Measurements from ENCODE around the gene EVC.
A peak's percentile ranks its signal among the peaks of the same experiment; 100 is the strongest.

Gene EVC

GRCh38 chr4:5757091-5757490 lies 46.1 kb downstream of the EVC start:
- DNase-seq, result no peak

DNA sequence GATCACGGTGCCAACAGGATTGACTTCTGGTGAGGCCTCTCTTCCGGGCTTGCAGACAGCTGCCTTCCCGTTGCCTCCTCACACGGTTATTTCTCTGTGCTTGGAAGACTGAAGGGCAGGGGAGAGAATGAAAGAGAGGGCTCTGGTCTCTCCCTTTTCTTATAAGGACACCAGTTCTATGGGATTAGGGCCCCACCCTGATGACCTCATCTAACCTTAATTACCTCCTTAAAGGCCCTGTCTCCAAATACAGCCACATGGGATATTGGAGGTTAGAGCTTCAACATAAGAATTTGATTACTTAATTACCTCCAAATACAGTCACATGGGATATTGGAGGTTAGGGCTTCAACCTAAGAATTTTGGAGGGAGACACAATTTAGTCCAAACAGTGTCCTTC lies 46.5 kb downstream of the EVC start:
- DNase-seq, result no peak

DNA sequence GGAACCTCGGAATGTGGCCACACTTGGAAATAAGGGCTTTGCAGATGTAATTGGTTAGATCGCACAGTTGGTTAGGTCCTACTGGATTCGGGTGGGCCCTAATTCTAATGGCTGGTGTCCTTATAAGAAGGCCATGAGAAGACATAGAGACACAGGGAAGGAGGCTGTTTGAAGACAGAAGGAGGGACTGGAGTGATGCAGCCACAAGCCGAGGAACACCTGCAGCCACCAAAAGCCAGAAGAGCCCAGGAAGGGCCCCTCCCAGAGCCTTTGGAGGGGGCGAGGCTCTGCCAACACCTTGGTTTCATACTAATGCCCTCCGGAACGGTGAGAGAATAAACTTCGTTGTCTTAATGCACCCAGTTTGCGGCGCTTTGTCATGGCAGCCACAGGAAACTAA lies 47.0 kb downstream of the EVC start:
- DNase-seq, result no peak

DNA sequence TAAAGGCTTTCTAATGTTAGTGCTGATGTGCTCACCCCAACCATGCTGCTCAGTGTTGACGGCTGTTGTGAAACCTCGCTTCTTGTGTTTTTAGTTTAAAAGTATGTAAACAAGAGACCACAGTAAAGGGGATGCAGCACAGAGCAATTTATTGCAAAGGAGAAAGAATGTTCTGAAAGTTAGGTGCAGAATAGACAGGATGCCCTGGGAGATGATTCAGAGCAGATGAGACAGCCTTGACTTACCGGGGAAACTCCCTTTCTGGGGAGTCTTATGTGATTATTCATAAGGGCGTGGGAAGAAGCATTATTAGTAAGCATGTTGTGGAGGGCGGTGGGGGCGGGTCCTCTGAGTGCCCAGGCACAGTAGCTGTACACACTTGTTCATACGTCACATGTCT lies 47.7 kb downstream of the EVC start:
- DNase-seq, result peak; percentile 94

GRCh38 chr4:5759236-5760075 lies 48.5 kb downstream of the EVC start:
- no peak for DNase-seq

GRCh38 chr4:5760246-5760645 lies 49.2 kb downstream of the EVC start:
- no peak for DNase-seq

DNA sequence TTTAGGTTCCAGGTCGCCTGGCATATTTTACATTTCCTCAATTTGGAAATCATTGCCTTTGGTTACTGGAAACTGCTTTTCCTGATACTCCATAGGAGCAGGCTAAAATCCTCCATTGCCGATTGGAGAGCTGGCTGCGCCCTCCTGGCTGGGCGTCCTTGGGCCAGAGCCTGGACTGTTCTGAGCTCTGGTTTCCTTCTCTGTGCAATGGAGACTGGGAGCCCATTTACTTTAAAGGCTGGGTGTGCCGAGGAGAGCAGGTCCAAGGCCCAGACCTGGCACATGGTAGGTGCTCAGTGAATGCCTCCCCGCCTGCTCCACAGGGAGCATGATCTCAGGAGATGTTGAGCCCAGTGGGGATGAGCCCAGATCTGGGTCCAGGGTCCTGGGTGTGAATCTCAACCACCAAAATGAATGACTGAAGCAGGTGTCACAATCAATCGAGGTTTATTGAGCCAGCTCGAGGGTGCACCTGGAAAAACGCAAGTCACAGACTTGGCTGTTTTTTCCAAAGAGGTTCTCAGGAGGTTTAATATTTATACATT lies 50.0 kb downstream of the EVC start:
- DNase-seq, result no peak

DNA sequence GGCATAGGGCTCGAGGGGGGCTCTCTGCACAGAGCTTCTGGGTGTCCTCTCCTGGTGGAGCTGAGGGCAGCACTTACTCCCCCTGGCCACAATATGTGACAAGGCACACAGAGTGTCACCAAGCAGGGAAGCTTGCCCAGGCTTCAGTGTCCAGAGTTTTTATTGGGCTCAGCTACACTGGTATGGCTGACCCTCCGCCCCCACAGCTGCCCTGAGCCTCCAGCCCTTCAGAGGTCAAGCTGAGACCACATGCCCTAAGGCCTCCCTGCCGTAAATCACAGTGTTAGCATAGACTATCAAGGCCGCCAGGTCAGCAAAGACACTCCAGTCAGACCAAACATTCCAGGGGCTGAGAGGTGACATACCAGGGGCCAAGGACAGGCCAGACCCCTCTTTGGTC lies 59.0 kb downstream of the EVC start:
- no peak for DNase-seq

DNA sequence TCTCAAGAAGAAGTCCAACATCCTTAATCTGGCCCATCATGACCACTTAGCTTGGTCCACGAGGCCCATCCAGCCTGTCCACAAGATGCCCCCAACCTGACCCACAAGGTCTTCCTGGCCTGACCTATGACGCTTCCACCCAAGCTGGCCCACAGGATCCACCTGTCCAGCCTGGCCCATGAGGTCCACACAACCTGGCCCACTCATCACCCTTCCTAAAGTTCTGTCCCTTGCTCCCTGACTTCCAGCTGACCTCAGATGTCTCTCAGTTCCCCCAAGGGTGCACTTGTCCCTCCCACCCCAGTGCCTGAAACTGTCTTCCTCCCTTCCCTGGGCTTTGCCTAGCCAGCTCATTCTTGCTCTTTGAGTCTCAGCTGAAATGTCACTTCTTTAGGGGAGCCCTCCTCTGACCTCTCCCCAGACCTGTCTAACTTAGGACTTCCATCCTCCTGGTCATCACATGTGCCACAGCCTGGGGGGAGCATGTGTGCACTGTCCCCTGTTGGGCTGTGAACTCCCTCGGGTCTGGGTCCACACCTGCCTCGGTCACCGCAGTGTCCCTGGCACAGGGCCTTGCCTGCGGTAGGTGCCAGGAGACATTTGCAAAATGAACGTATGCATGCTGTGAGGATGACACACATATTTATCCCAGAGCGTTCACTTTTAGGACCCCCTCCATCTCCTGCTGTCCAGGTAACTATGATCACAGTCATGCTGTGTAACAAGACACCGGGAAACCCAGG lies 61.7 kb downstream of the EVC start:
- no peak for DNase-seq

DNA sequence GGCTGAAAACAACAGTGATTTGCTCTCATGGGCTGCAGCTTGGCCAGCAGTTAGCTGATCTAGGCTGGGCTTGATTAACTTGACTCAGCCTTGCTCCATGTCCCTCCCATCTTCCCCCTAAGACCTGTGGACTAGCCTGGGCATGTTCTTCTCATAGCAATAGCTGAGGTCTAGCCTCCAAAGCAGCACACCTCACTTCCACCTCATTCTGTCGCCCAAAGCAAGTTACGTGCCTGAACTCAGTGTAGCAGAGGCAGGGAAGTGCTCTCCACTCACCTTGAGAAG lies 62.2 kb downstream of the EVC start:
- DNase-seq, result peak; percentile 69

DNA sequence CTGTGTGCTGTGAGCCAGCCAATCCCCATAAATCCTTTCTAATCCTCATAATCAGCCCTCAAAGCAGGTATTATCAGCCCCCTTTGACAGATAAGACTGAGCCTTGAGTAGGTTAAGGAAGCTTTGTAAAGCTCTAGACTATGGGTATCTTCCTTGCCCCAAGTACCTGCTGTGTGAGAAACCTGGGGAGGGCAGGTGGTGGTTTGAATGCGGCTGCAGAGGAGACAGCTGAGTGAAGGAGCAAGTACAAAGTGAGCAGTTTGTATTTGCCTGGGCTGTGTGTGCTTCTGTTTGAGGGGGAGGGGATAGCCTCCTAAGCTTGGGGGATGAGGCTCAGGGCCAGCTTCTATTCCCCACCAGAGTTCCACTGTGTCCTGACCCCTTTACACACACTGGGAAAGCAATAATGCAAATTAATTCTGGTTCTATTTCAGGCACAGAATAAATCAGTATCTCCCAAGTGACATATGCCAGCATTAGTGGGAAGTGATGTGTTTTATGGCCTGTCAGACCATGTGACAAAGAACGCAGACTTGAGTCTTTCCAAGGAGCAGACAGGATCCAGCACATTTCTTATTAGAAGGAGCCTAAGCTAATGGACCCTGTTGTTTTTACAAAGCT lies 63.5 kb downstream of the EVC start:
- no peak for DNase-seq

DNA sequence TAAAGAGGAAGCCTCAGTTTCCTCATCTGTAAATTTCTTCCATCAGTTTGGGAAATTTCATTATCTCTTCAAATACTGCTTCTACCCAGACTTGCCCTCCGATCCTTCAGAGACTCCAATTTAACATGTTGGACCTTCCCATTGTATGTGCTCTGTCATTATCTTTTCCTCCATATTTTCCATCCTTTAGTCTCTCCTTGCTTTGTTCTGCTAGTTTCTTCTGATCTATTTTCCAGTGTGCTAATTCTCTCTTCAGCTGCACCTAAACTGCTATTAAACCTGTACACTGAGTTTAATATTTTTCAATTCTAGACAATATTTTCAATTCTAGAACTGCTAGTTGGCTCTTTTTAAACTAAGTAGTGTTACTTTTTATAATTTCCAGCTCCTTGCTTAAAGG lies 65.5 kb downstream of the EVC start:
- DNase-seq, result no peak

- peak; percentile 75 for DNase-seq
Observed at GRCh38 chr4:5780831-5781480, 70.0 kb downstream of the EVC start.

DNA sequence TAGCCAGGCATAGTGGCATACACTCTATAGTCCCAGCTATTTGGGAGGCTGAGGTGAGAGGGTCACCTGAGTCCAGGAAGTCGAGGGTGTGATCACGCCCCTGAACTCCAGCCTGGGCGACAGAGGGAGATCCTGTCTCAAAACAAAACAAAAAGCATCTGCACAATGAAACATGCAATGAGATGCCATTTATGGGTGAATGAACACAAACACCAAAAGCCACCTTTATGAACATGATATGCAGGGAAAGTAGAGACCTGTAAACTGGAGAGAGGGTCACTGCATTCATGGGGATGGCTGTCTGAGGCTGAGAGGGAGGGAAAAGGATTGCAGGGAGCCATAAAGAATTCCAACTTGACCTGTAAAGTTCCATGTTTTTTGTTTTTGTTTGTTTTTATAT lies 70.7 kb downstream of the EVC start:
- DNase-seq, result no peak

- DNase-seq, result no peak
Observed at GRCh38 chr4:5782829-5783476, 72.0 kb downstream of the EVC start.

DNA sequence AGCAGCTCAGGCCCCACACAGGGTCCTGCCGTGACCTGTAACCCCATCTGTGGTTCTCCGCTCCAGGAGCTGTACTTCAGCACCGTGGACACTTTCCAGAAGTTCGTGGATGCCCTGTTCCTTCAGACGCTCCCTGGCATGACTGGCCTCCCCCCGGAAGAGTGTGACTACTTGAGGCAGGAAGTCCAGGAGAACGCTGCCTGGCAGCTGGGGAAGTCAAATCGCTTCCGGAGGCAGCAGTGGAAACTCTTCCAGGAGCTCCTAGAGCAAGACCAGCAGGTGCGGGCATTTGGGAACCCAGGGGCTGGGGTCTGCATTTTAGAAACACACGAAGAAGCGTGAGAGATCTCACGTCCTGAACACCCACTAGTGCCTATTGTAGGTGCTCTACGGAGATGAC lies 72.5 kb downstream of the EVC start:
- no peak for DNase-seq

DNA sequence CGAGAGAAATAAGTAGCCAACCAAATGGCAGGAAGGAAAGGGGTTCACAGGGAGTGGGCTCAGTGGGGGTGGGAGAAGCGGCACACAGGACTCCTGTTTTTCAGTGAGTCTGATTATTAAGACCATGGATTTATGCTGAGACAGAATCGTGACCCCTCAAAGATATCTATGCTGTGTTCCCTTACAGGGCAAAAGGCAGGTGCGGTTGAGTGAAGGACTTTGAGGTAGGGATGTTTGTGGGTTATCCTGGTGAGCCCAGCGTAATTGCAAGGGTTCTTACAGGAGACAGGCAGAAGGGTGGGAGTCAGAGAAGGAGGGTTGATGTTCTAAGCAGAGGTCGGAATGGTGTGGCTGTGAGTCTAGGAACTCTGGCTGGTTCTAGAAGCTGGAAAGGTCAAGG lies 73.0 kb downstream of the EVC start:
- no peak for DNase-seq

DNA sequence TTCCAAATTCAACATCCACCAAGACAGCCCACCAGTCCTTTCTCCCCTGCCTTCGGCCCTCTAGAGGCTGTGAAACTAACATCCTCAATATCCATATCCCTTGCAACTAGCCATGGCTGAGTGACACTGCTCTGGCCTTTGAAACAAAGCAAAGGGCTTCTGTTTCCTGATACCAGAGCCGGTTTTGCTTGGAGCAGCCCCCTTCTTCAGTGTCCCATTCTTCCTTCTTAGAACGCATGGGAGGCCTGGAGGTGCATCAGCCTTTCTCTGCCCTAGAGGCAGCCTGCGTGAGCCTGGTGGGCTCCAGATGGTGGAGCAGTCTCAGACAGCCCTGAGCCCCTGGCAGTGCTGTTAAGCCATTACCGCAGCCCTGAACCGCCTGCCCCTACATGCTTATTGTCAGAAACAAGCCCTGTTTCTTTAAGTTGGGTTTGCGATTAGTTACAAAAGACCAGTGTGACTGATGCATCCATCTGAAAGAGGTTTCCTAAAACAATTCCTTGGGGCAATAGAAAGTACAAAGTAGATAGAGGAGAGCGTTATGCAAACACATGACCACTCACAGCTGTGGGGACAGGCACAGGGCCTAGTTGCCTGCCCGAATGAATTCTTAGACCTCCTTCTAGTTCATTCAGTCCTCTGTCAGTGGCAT lies 74.1 kb downstream of the EVC start:
- DNase-seq, result no peak

DNA sequence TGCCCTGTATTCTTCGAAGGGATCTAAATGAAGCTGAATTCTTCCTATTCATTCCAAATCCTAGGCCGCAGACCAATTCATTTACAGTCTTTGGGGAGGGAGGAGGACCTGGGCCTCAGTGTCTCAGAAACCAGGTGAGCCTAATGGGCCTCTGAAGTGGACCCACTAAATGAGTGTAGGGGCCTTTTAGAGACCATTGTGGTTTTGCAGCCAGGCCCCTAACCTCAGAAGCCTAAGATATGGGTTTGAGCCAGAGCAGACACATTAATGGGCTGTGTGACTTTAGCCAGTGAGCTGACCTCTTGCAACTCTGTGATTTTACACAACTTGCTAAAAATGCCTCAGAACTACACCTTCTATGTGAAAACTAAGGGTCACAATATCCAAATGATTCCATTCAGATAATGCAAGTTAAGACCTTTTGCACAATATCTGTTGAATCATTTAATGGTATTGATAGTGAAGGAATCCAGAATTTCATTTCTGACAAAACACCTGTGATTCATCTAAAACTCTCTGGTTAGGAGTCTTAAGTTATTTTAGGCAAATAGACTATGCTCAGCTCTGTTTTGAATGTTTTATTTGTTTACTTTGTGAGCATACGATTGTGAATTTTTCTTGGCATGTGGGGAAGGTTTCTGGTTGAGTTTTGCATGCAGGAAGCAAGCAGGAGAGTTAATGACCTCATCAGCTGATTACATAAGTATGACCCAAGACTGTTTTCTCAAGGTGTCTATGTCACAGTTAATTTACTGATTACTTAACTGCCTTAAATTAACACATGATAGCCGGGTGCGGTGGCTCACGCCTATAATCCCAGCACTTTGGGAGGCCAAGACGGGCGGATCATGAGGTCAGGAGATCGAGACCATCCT lies 75.0 kb downstream of the EVC start:
- no peak for DNase-seq

DNA sequence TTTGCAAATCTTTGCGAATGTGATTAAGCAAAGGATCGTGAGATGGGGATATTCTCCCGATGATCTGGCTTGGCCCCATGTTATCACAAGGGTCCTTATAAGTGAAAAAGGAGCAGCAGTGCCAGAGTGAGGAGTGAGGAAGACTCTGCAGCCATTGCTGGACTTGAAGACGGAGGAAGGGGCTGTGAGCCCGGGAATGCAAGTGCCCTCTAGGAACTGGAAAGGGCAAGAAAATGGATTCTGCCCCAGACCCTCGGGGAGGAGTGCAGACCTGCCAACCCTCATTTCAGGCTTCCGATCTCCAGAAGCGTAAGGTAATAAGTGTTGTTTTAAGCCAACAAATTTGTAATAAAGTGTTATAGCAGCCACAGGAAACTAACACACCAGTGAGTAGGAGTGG lies 76.3 kb downstream of the EVC start:
- no peak for DNase-seq

DNA sequence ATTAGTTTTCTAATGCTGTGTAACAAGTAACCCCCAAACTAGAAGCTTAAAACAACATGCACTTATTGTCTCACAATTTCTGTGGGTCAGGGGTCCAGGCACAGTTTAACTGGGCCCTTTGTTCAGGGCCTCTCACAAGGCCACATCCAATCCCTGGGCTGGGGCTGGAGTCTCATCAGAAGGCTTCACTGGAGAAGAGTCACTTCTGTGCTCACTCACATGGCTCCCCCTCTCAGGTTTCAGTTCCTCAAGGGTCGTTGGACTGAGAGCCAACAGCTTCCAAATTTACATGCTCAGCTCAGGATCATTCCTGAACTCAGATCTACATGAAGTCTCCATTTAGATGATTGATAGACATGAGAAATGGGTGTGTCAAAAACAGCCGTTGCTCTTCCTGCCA lies 77.1 kb downstream of the EVC start:
- no peak for DNase-seq
